ENCODE data around the gene C4BPA.

The C4BPA gene

DNA sequence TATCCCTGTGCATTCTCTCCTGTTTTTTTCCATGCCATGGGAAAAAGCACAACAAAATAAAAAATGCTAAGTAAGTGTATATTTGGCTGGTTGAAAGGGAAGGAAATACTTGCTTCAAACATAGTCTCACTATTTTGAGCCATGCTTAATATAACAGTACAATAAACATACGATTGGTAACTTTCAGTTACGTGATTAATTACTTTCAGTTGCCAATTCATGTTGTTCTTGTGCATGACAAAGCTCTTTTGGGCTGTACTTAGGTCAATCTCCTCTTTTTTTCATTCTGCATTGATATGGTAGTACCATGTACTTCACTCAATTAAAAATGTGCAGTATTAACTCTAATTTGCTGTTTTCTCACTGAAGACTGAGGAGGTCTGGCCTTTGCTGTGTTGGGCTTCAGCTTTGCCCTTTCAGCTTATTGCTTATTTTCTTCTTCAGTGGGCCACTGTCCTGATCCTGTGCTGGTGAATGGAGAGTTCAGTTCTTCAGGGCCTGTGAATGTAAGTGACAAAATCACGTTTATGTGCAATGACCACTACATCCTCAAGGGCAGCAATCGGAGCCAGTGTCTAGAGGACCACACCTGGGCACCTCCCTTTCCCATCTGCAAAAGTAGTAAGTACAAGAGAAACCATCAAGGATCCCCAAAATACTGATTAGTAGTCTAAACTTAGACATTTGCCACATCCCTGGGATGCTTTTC, 12.7 kb upstream of the C4BPA start:
- peaks cover 3% of the 10 kb centered on the region; the same call in 1 of the 2 replicates for H3K9me3 ChIP-seq (ENCODE audit: insufficient read depth, low read length)
- H3K4me3 ChIP-seq (ENCODE audit: low read length) = no peak overlapping the region
- H3K79me2 ChIP-seq (ENCODE audit: low read length) = no peaks in the 10 kb centered on the region
- no peak overlapping the region for H2AFZ ChIP-seq (ENCODE audit: low read depth, low read length)
- peaks cover 6% of the 10 kb centered on the region; the same call in 1 of the 2 replicates for H3K27me3 ChIP-seq (ENCODE audit: low read depth, low read length)
- H3K4me1 ChIP-seq (ENCODE audit: low read length) = peaks cover 4% of the 10 kb centered on the region
- H4K20me1 ChIP-seq (ENCODE audit: insufficient read depth, low read length) = no peaks in the 10 kb centered on the region
- peaks cover 4% of the 10 kb centered on the region for H3K36me3 ChIP-seq (replicated peaks; ENCODE audit: low read depth, low read length)
- H3K4me2 ChIP-seq (ENCODE audit: low read length) = no peak overlapping the region
- TF ChIP-seq EZH2phosphoT487 (IDR thresholded peaks at IDR 0.05; ENCODE audit: low read depth) = no peak
- TF ChIP-seq CTCF (IDR thresholded peaks at IDR 0.05; ENCODE audit: low read depth, low read length) = no peak
- no peak overlapping the region for H3K27ac ChIP-seq (ENCODE audit: low read length)
- H3K9ac ChIP-seq (ENCODE audit: low read length) = no peak overlapping the region

GRCh38 chr1:207093944-207094343, 10.1 kb upstream of the C4BPA start:
- H3K79me2 ChIP-seq (ENCODE audit: low read length) = no peaks in the 10 kb centered on the region
- H3K9me3 ChIP-seq (ENCODE audit: insufficient read depth, low read length) = peaks cover 3% of the 10 kb centered on the region; the same call in 1 of the 2 replicates
- H3K27ac ChIP-seq (ENCODE audit: low read length) = no peak overlapping the region
- peaks cover 10% of the 10 kb centered on the region; the same call in 1 of the 2 replicates for H3K27me3 ChIP-seq (ENCODE audit: low read depth, low read length)
- H3K36me3 ChIP-seq (replicated peaks; ENCODE audit: low read depth, low read length) = peaks cover 8% of the 10 kb centered on the region
- H3K4me1 ChIP-seq (ENCODE audit: low read length) = peaks cover 24% of the 10 kb centered on the region
- no peak overlapping the region for H2AFZ ChIP-seq (ENCODE audit: low read depth, low read length)
- no peak overlapping the region for H3K4me3 ChIP-seq (ENCODE audit: low read length)
- H3K9ac ChIP-seq (ENCODE audit: low read length) = no peak overlapping the region
- H4K20me1 ChIP-seq (ENCODE audit: insufficient read depth, low read length) = no peaks in the 10 kb centered on the region
- TF ChIP-seq CTCF (IDR thresholded peaks at IDR 0.05; ENCODE audit: low read depth, low read length) (no peak), EZH2phosphoT487 (IDR thresholded peaks at IDR 0.05; ENCODE audit: low read depth) (no peak)
- no peak overlapping the region for H3K4me2 ChIP-seq (ENCODE audit: low read length)

DNA sequence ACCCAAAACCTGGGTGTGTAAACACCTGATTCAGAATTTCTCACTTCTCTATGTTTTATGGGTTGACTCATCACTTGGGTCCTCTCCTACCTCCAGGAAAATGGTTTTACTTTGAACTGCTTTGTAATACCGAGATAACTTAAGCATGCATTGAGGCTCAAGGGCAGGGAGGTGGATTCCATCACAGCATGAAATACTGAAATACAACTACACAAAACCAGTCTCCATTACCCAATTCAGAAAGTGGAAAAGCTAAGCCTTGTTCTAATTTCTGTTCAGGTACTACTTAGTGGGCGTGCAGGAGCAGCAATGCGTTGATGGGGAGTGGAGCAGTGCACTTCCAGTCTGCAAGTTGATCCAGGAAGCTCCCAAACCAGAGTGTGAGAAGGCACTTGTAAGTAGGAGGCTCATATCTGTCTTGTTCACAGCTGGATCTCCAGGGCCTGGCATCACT, 6.1 kb upstream of the C4BPA start:
- H3K9ac ChIP-seq (ENCODE audit: low read length) = peak overlapping the region; percentile 38; the same call in 1 of the 2 replicates
- H3K36me3 ChIP-seq (replicated peaks; ENCODE audit: low read depth, low read length) = peaks cover 19% of the 10 kb centered on the region
- peak overlapping the region; percentile 94 for H3K27ac ChIP-seq (ENCODE audit: low read length)
- H4K20me1 ChIP-seq (ENCODE audit: insufficient read depth, low read length) = no peaks in the 10 kb centered on the region
- peaks cover 24% of the 10 kb centered on the region for H3K4me1 ChIP-seq (ENCODE audit: low read length)
- peaks cover 16% of the 10 kb centered on the region for H3K9me3 ChIP-seq (ENCODE audit: insufficient read depth, low read length)
- peak overlapping the region; percentile 77 for H3K4me2 ChIP-seq (ENCODE audit: low read length)
- H2AFZ ChIP-seq (ENCODE audit: low read depth, low read length) = no peak overlapping the region
- peak overlapping the region; percentile 51 for H3K4me3 ChIP-seq (ENCODE audit: low read length)
- peaks cover 20% of the 10 kb centered on the region for H3K27me3 ChIP-seq (ENCODE audit: low read depth, low read length)
- TF ChIP-seq CTCF (IDR thresholded peaks at IDR 0.05; ENCODE audit: low read depth, low read length) (no peak), EZH2phosphoT487 (IDR thresholded peaks at IDR 0.05; ENCODE audit: low read depth) (peak; percentile 86)
- no peaks in the 10 kb centered on the region for H3K79me2 ChIP-seq (ENCODE audit: low read length)

- H3K27me3 ChIP-seq (ENCODE audit: low read depth, low read length) = peaks cover 10% of the 10 kb centered on the region
- no peak for TF ChIP-seq CTCF (IDR thresholded peaks at IDR 0.05; ENCODE audit: low read depth, low read length)
- no peak for TF ChIP-seq EZH2phosphoT487 (IDR thresholded peaks at IDR 0.05; ENCODE audit: low read depth)
- H3K79me2 ChIP-seq (ENCODE audit: low read length) = no peaks in the 10 kb centered on the region
- no peaks in the 10 kb centered on the region for H4K20me1 ChIP-seq (ENCODE audit: insufficient read depth, low read length)
- no peak overlapping the region for H2AFZ ChIP-seq (ENCODE audit: low read depth, low read length)
- H3K4me2 ChIP-seq (ENCODE audit: low read length) = no peak overlapping the region
- H3K4me3 ChIP-seq (ENCODE audit: low read length) = no peak overlapping the region
- H3K9ac ChIP-seq (ENCODE audit: low read length) = no peak overlapping the region
- H3K36me3 ChIP-seq (replicated peaks; ENCODE audit: low read depth, low read length) = peaks cover 11% of the 10 kb centered on the region
- peaks cover 24% of the 10 kb centered on the region for H3K4me1 ChIP-seq (ENCODE audit: low read length)
- peaks cover 13% of the 10 kb centered on the region; the same call in 1 of the 2 replicates for H3K9me3 ChIP-seq (ENCODE audit: insufficient read depth, low read length)
- no peak overlapping the region for H3K27ac ChIP-seq (ENCODE audit: low read length)
Measured at GRCh38 chr1:207101720-207102119, 2.3 kb upstream of the C4BPA start.
